Dendritic cell treated with granulocyte-macrophage colony-stimulating factor and Interleukin-4, amounts not matched to agents 40 ng/mL and 50 ng/mL, for 4 days (primary cell): Measurements from ENCODE around the gene CDCA3.

Experiments used
- H3K27ac Mint-ChIP-seq: one replicate; pipeline ENCODE4 v1.8.0; 2022; ENCODE audit warnings: mild to moderate bottlenecking, mixed read lengths
- H3K27me3 Mint-ChIP-seq: one replicate; pipeline ENCODE4 v1.8.0; 2022; ENCODE audit warnings: mild to moderate bottlenecking, mixed read lengths
- H3K36me3 Mint-ChIP-seq: one replicate; pipeline ENCODE4 v1.8.0; 2022; ENCODE audit warnings: low read depth, mixed read lengths
- H3K4me1 Mint-ChIP-seq: one replicate; pipeline ENCODE4 v1.8.0; 2022; ENCODE audit warnings: low read depth, mixed read lengths
- H3K4me3 Mint-ChIP-seq: one replicate; pipeline ENCODE4 v1.8.0; 2022; ENCODE audit warnings: mild to moderate bottlenecking, moderate library complexity, mixed read lengths
- H3K9me3 Mint-ChIP-seq: one replicate; pipeline ENCODE4 v1.8.0; 2022; ENCODE audit warnings: mixed read lengths
- intact Hi-C: fragments of 100-400 bp; cut with micrococcal nuclease; formaldehyde crosslinking; loops from one replicate; pipeline ENCODE4 v1.15.0; 2022

CDCA3 gene

DNA sequence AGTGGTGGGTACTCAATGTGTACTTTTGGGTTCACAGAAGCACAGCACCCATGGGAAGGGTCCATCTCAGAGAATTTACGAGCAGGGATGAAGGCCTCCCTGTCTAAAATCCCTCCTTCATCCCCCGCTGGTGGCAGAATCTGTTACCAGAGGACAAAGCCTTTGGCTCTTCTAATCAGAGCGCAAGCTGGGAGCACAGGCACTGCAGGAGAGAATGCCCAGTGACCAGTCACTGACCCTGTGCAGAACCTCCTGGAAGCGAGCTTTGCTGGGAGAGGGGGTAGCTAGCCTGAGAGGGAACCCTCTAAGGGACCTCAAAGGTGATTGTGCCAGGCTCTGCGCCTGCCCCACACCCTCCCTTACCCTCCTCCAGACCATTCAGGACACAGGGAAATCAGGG is 30.9 kb downstream of the CDCA3 start:
- Mint-ChIP-seq H3K4me3 (no peak overlapping the region), H3K9me3 (no peaks in the 10 kb centered on the region), H3K4me1 (peaks cover 67% of the 10 kb centered on the region), H3K27me3 (peaks cover 10% of the 10 kb centered on the region), H3K36me3 (peaks cover 69% of the 10 kb centered on the region), H3K27ac (peak overlapping the region; percentile 78)
- intact Hi-C loops = loop anchor here (5.0 kb wide), 1 partner anchor 33 kb away; the partner anchor contains the start of gene CD4

DNA sequence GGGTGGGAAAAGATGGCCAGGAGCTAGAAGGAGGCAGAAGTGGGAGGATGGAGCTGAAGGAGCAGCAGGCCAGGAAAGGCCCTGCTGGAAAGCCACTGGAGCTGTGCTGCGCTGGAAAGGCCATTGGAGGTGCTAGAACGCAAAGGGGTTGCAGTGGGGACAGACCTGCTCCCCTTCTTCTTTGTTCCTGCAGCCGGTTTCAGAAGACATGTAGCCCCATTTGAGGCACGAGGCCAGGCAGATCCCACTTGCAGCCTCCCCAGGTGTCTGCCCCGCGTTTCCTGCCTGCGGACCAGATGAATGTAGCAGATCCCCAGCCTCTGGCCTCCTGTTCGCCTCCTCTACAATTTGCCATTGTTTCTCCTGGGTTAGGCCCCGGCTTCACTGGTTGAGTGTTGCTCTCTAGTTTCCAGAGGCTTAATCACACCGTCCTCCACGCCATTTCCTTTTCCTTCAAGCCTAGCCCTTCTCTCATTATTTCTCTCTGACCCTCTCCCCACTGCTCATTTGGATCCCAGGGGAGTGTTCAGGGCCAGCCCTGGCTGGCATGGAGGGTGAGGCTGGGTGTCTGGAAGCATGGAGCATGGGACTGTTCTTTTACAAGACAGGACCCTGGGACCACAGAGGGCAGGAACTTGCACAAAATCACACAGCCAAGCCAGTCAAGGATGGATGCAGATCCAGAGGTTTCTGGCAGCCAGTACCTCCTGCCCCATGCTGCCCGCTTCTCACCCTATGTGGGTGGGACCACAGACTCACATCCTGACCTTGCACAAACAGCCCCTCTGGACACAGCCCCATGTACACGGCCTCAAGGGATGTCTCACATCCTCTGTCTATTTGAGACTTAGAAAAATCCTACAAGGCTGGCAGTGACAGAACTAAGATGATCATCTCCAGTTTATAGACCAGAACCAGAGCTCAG is 31.7 kb downstream of the CDCA3 start:
- H3K27me3 Mint-ChIP-seq = peaks cover 4% of the 10 kb centered on the region
- H3K4me3 Mint-ChIP-seq = no peak overlapping the region
- H3K36me3 Mint-ChIP-seq = peaks cover 69% of the 10 kb centered on the region
- H3K9me3 Mint-ChIP-seq = no peaks in the 10 kb centered on the region
- H3K27ac Mint-ChIP-seq = peak overlapping the region; percentile 78
- intact Hi-C loops = loop anchor here (5.0 kb wide), 1 partner anchor 32 kb away; the partner anchor contains the start of gene CD4
- H3K4me1 Mint-ChIP-seq = peaks cover 69% of the 10 kb centered on the region

- Mint-ChIP-seq H3K9me3 (no peaks in the 10 kb centered on the region), H3K27me3 (peaks cover 4% of the 10 kb centered on the region), H3K4me3 (no peak overlapping the region)
Measured at GRCh38 chr12:6818645-6819044, 32.4 kb downstream of the CDCA3 start.

GRCh38 chr12:6818222-6818621 is 32.9 kb downstream of the CDCA3 start:
- no peak overlapping the region for H3K4me3 Mint-ChIP-seq
- H3K36me3 Mint-ChIP-seq = peaks cover 72% of the 10 kb centered on the region
- peaks cover 74% of the 10 kb centered on the region for H3K4me1 Mint-ChIP-seq
- intact Hi-C loops = no loop called here
- H3K27ac Mint-ChIP-seq = no peak overlapping the region
- H3K27me3 Mint-ChIP-seq = peaks cover 4% of the 10 kb centered on the region
- H3K9me3 Mint-ChIP-seq = no peaks in the 10 kb centered on the region

More at GRCh38 chr12:6818645-6819044, 32.4 kb downstream of the CDCA3 start:
- Mint-ChIP-seq H3K4me1 (peaks cover 76% of the 10 kb centered on the region), H3K36me3 (peaks cover 72% of the 10 kb centered on the region), H3K27ac (no peak overlapping the region)
- intact Hi-C loops = no loop called here

GRCh38 chr12:6817662-6818157 is 33.4 kb downstream of the CDCA3 start:
- Mint-ChIP-seq H3K9me3 (no peaks in the 10 kb centered on the region), H3K27me3 (peaks cover 3% of the 10 kb centered on the region), H3K4me3 (no peak overlapping the region), H3K27ac (no peak overlapping the region), H3K36me3 (peaks cover 72% of the 10 kb centered on the region), H3K4me1 (peaks cover 70% of the 10 kb centered on the region)
- intact Hi-C loops = no loop called here

DNA sequence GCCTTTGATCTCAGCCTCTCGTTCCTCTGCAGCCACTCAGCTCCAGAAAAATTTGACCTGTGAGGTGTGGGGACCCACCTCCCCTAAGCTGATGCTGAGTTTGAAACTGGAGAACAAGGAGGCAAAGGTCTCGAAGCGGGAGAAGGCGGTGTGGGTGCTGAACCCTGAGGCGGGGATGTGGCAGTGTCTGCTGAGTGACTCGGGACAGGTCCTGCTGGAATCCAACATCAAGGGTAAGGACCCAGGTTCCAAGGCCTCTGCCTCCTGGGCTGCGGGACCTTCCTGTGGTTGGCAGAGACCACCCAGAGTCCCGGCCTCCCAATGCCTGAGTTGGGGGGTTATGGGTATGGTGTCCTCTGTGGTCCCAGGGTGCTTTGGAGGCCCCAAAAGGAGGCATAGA is 34.0 kb downstream of the CDCA3 start:
- H3K27me3 Mint-ChIP-seq = peaks cover 1% of the 10 kb centered on the region
- H3K9me3 Mint-ChIP-seq = no peaks in the 10 kb centered on the region
- H3K36me3 Mint-ChIP-seq = peaks cover 76% of the 10 kb centered on the region
- intact Hi-C loops = no loop called here
- H3K4me1 Mint-ChIP-seq = peaks cover 70% of the 10 kb centered on the region
- H3K4me3 Mint-ChIP-seq = no peak overlapping the region
- H3K27ac Mint-ChIP-seq = no peak overlapping the region

DNA sequence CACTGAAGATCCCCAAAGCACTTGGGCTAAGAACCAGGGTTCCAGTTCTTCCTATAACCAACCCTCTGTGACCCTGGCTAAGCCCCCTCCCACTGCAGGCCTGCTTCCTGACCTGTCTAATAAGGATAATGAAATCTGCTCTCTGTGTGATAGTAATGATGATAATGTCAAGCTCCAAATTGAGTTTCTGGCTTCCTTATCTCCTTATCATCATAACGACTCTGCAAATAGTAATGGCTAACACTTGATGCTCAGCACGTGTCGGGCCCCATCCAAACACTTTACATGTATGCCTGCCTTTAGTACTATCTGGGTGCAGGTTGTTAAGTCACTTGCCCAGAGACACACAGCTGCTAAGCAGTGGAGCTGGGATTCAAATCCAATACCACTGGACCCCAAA is 34.5 kb downstream of the CDCA3 start:
- H3K4me3 Mint-ChIP-seq = no peak overlapping the region
- H3K27me3 Mint-ChIP-seq = no peaks in the 10 kb centered on the region
- H3K4me1 Mint-ChIP-seq = peaks cover 68% of the 10 kb centered on the region
- H3K9me3 Mint-ChIP-seq = no peaks in the 10 kb centered on the region
- intact Hi-C loops = no loop called here
- H3K36me3 Mint-ChIP-seq = peaks cover 79% of the 10 kb centered on the region
- H3K27ac Mint-ChIP-seq = no peak overlapping the region

GRCh38 chr12:6813363-6813762 is 37.7 kb downstream of the CDCA3 start:
- Mint-ChIP-seq H3K27ac (no peak overlapping the region), H3K4me3 (no peak overlapping the region), H3K4me1 (peaks cover 65% of the 10 kb centered on the region), H3K9me3 (no peaks in the 10 kb centered on the region), H3K36me3 (peaks cover 83% of the 10 kb centered on the region), H3K27me3 (no peaks in the 10 kb centered on the region)
- intact Hi-C loops = no loop called here

GRCh38 chr12:6810758-6811157 is 40.3 kb downstream of the CDCA3 start:
- Mint-ChIP-seq H3K27ac (peak overlapping the region; percentile 22), H3K4me3 (no peak overlapping the region), H3K27me3 (no peaks in the 10 kb centered on the region), H3K9me3 (no peaks in the 10 kb centered on the region), H3K4me1 (peaks cover 54% of the 10 kb centered on the region), H3K36me3 (peaks cover 72% of the 10 kb centered on the region)
- intact Hi-C loops = no loop called here

GRCh38 chr12:6809056-6809455 is 42.0 kb downstream of the CDCA3 start:
- peaks cover 38% of the 10 kb centered on the region for H3K4me1 Mint-ChIP-seq
- H3K36me3 Mint-ChIP-seq = peaks cover 72% of the 10 kb centered on the region
- H3K27me3 Mint-ChIP-seq = no peaks in the 10 kb centered on the region
- H3K4me3 Mint-ChIP-seq = no peak overlapping the region
- no peaks in the 10 kb centered on the region for H3K9me3 Mint-ChIP-seq
- intact Hi-C loops = no loop called here
- no peak overlapping the region for H3K27ac Mint-ChIP-seq

- Mint-ChIP-seq H3K4me3 (no peak overlapping the region), H3K9me3 (no peaks in the 10 kb centered on the region), H3K4me1 (peaks cover 28% of the 10 kb centered on the region), H3K27ac (no peak overlapping the region), H3K27me3 (no peaks in the 10 kb centered on the region), H3K36me3 (peaks cover 83% of the 10 kb centered on the region)
- intact Hi-C loops = no loop called here
Measured at GRCh38 chr12:6807170-6807569, 43.9 kb downstream of the CDCA3 start.

DNA sequence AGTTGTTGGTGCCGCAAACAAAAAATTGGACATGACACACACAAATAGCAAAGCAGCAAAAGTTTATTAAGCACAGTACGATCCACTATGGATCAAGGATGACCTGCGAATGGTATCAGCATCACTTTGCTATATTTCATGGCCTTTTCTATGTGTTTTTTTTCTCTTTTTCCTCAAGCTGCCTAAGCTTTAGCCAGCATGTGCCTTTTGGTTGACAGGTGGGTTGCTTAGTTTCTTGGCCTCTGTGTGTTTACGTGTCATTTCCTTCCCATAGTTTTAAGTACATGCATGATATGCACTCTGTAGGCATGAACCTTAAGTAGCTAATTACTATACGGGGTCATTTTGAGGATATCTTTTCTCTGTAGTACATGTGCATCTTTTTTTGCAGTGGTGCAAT is 51.9 kb downstream of the CDCA3 start:
- Mint-ChIP-seq H3K36me3 (peaks cover 98% of the 10 kb centered on the region), H3K27ac (no peak overlapping the region), H3K4me1 (peaks cover 41% of the 10 kb centered on the region), H3K4me3 (no peak overlapping the region), H3K9me3 (no peaks in the 10 kb centered on the region), H3K27me3 (no peaks in the 10 kb centered on the region)
- intact Hi-C loops = no loop called here
